OCI-LY3 (cell line): ENCODE results near the gene S100A7.

Experiments used
- CTCF ChIP-seq: fragments of 200-600, 300-600 bp; sonication (generic); IDR thresholded peaks from 2 replicates; pipeline ENCODE4 v1.5.1; 2014; ENCODE audit warnings: antibody characterized with exemption, low read length, low read depth
- EZH2phosphoT487 ChIP-seq: fragments of 200-600 bp; shearing (Covaris generic); IDR thresholded peaks from 2 replicates; pipeline ENCODE4 v1.6.1; 2018; ENCODE audit warnings: antibody characterized with exemption, mixed run types, low read depth

GRCh38 chr1:153428791-153429190, 31.7 kb downstream of the S100A7 start:
- TF ChIP-seq CTCF, result no peak
- no peak for TF ChIP-seq EZH2phosphoT487
